K562 (cell line): ENCODE measurements around the gene BIRC7. TPM values are rescaled to one million over a fixed set of nuclear protein-coding genes. Genes with fewer than 3 reads are reported as not detected.
A peak's percentile ranks its signal among the peaks of the same experiment; 100 is the strongest.

ENCODE experiments used
- ATAC-seq: fragments of 200-7000 bp; cut with Tn5 transposase; 3 replicates; pipeline ENCODE4 v1.9.1; 2020; ENCODE audit warnings: moderate library complexity
- BruUV-seq: library from RNA; stranded (reverse); fragments of 400-500 nt; replicated peaks from 2 replicates; lab custom pipeline; 2021; lab: Mats Ljungman, UMichigan
- CTCF ChIA-PET: fragments of 300-600 bp; formaldehyde crosslinking; extraction: SDS; loops from one replicate; lab custom pipeline; 2021; ENCODE audit warnings: low intra/inter-chr PET ratio; lab: Yijun Ruan, JAX
- POLR2A ChIA-PET: fragments of 300-600, 350-650 bp; sonication (Branson Sonifier 250); formaldehyde crosslinking; extraction: SDS; loops from one replicate; lab custom pipeline; 2021; ENCODE audit warnings: antibody characterized with exemption, inconsistent platforms; lab: Yijun Ruan, JAX
- DNase-seq, 4 experiments: peaks; one replicate each; pipeline versions ENCODE4 v3.0.0 to v3.0.0-alpha.2; 2011 to 2018; ENCODE audit warnings: low spot score in 3 of 4, mixed read lengths in 3 of 4; ENCODE audit errors: extremely low read depth in 1 of 4
- FAIRE-seq: peaks from 2 replicates; lab custom pipeline; 2011; peaks lifted over from hg19 to GRCh38; lab: Jason Lieb, UNC
- H2AFZ ChIP-seq: 2 replicates; pipeline ENCODE4 v1.6.0; 2011; ENCODE audit warnings: low read depth, low read length, control low read depth, inconsistent platforms
- H3K27ac ChIP-seq: fragments of 200-600 bp; 3 replicates; pipeline ENCODE4 v1.8.0; 2011; ENCODE audit warnings: low read depth, mild to moderate bottlenecking, control low read depth, inconsistent platforms, low read length, moderate library complexity, mixed read lengths; ENCODE audit errors: extremely low read depth
- H3K27me3 ChIP-seq, 2 experiments: fragments of 300-600 bp in 1 of 2; 2 replicates in 1 of 2; 3 replicates in 1 of 2; pipeline versions ENCODE4 v1.6.0 to v1.8.0; 2011; ENCODE audit warnings: inconsistent platforms in 2 of 2, low read length in 2 of 2, mild to moderate bottlenecking in 1 of 2, mixed read lengths in 1 of 2, moderate library complexity in 1 of 2; ENCODE audit not compliant: control insufficient read depth in 2 of 2, insufficient read depth in 2 of 2
- H3K36me3 ChIP-seq: fragments of 300-600 bp; 3 replicates; pipeline ENCODE4 v1.8.0; 2011; ENCODE audit warnings: mild to moderate bottlenecking, low read length, inconsistent platforms; ENCODE audit not compliant: control insufficient read depth, insufficient read depth
- H3K4me1 ChIP-seq, 2 experiments: fragments of 200-600 bp in 1 of 2; replicated peaks in 1 of 2; 2 replicates in 1 of 2; 3 replicates in 1 of 2; pipeline versions ENCODE4 v1.5.1 to v1.8.0; 2011; ENCODE audit warnings: inconsistent platforms in 2 of 2, low read length in 2 of 2, mild to moderate bottlenecking in 1 of 2, mixed read lengths in 1 of 2, moderate library complexity in 1 of 2; ENCODE audit not compliant: control insufficient read depth in 2 of 2, insufficient read depth in 2 of 2
- H3K4me2 ChIP-seq: 2 replicates; pipeline ENCODE4 v1.6.1; 2011; ENCODE audit warnings: low read length, control low read depth, inconsistent platforms, mixed read lengths; ENCODE audit not compliant: insufficient read depth
- H3K4me3 ChIP-seq: fragments of 200-600 bp; sonication (generic), shearing (Covaris generic); 2 replicates; pipeline ENCODE4 v1.5.1; 2016; ENCODE audit warnings: control low read depth, inconsistent platforms
- H3K79me2 ChIP-seq: fragments of 200-600 bp; 3 replicates; pipeline ENCODE4 v1.8.0; 2011; ENCODE audit warnings: low read length, inconsistent platforms; ENCODE audit not compliant: control insufficient read depth, insufficient read depth
- H3K9ac ChIP-seq, 2 experiments: 2 replicates each; pipeline versions ENCODE4 v1.6.0 to v1.6.1; 2011; ENCODE audit warnings: low read depth in 2 of 2, low read length in 2 of 2, control low read depth in 1 of 2, inconsistent platforms in 1 of 2, mild to moderate bottlenecking in 1 of 2, mixed read lengths in 1 of 2; ENCODE audit not compliant: insufficient read depth in 1 of 2
- H3K9me1 ChIP-seq: one replicate; pipeline ENCODE4 v1.6.0; 2011; ENCODE audit warnings: inconsistent platforms, mild to moderate bottlenecking, low read length, moderate library complexity; ENCODE audit not compliant: control insufficient read depth, insufficient read depth
- H3K9me3 ChIP-seq: replicated peaks from 2 replicates; pipeline ENCODE4 v1.5.1; 2011; ENCODE audit warnings: low read depth, low read length, inconsistent platforms; ENCODE audit not compliant: control insufficient read depth, insufficient read depth
- H4K20me1 ChIP-seq: replicated peaks from 2 replicates; pipeline ENCODE4 v1.6.1; 2011; ENCODE audit warnings: low read length, inconsistent platforms, mixed read lengths; ENCODE audit not compliant: control insufficient read depth, insufficient read depth
- FOXA1 ChIP-seq: fragments of 450-650 bp; IDR thresholded peaks from 2 replicates; pipeline ENCODE4 v1.6.1; 2016; ENCODE audit warnings: mild to moderate bottlenecking, borderline replicate concordance
- FOXK2 ChIP-seq, 2 experiments: fragments of 450-650 bp; IDR thresholded peaks in 1 of 2; conservative IDR thresholded peaks in 1 of 2; 2 replicates each; pipeline ENCODE4 v1.6.1; 2016; ENCODE audit warnings: low read depth in 2 of 2, mild to moderate bottlenecking in 1 of 2
- LCOR ChIP-seq: sonication (generic); formaldehyde crosslinking; IDR thresholded peaks from 2 replicates; pipeline ENCODE4 v1.8.0; 2022; ENCODE audit warnings: mild to moderate bottlenecking, missing genetic modification reagents
- NR2C1 ChIP-seq, 2 experiments: fragments of 450-650 bp; IDR thresholded peaks; 2 replicates each; pipeline ENCODE4 v1.6.1; 2017; ENCODE audit warnings: mild to moderate bottlenecking in 2 of 2, antibody characterized with exemption in 1 of 2, inconsistent platforms in 1 of 2, missing compliant biosample characterization in 1 of 2, missing genetic modification characterization in 1 of 2
- PHTF2 ChIP-seq: fragments of 250-450 bp; sonication (Bioruptor Pico); IDR thresholded peaks from 2 replicates; pipeline ENCODE4 v1.5.0; 2021; ENCODE audit warnings: mild to moderate bottlenecking
- POLR2B ChIP-seq: fragments of 450-650 bp; IDR thresholded peaks from 2 replicates; pipeline ENCODE4 v1.6.1; 2018; ENCODE audit warnings: low read depth; ENCODE audit not compliant: partially characterized antibody
- PRMT5 ChIP-seq: sonication (generic); formaldehyde crosslinking; IDR thresholded peaks from 2 replicates; pipeline ENCODE4 v1.5.0; 2020; ENCODE audit warnings: missing genetic modification reagents
- RFX1 ChIP-seq: fragments of 450-650 bp; IDR thresholded peaks from 2 replicates; pipeline ENCODE4 v1.6.1; 2016; ENCODE audit warnings: mild to moderate bottlenecking, moderate library complexity
- ZBTB17 ChIP-seq: fragments of 450-650 bp; formaldehyde crosslinking; IDR thresholded peaks from 2 replicates; pipeline ENCODE4 v1.4.0; 2020; ENCODE audit warnings: mild to moderate bottlenecking
- ZC3H11A ChIP-seq: IDR thresholded peaks from 2 replicates; pipeline ENCODE4 v1.6.1; 2012; ENCODE audit warnings: low read depth, low read length, improper control_type of control experiment
- ZNF644 ChIP-seq: fragments of 200-800 bp; sonication (Bioruptor generic); IDR thresholded peaks from 2 replicates; pipeline ENCODE4 v1.6.1; 2016; ENCODE audit warnings: low read depth, missing genetic modification characterization, missing compliant biosample characterization
- ZNF699 ChIP-seq: fragments of 250-450 bp; sonication (Bioruptor Pico); IDR thresholded peaks from 2 replicates; pipeline ENCODE4 v1.8.0; 2021; ENCODE audit warnings: mild to moderate bottlenecking, moderate library complexity; ENCODE audit not compliant: insufficient replicate concordance
- WGBS: fragments of 100-300 bp; shearing (Covaris generic); methylation state at CpG from one replicate; pipeline ENCODE4 v1.1.6; 2016; ENCODE audit warnings: low coverage, mixed read lengths; ENCODE audit not compliant: insufficient coverage; ENCODE audit errors: missing lambda C conversion rate; 5-methylcytosine and 5-hydroxymethylcytosine counted together
- in situ Hi-C: fragments of 300-500 bp; cut with MboI; formaldehyde crosslinking; loops from 4 replicates; pipeline ENCODE4 v1.15.0; 2018; ENCODE audit warnings: inconsistent platforms, mixed read lengths
- intact Hi-C: fragments of 100-400 bp; cut with micrococcal nuclease; formaldehyde crosslinking; loops from 2 replicates; pipeline ENCODE4 v1.14.2; 2022
- polyA plus RNA-seq, 8 experiments: library from polyadenylated mRNA; depleted of rRNA in 4 of 8; stranded (reverse) in 5 of 8; unstranded in 3 of 8; fragments of >200 nt; fragmentation: Nextera tagmentation in 2 of 8; fragmentation: Illumina TruSeq in 1 of 8; extraction: Ambion mirVana in 2 of 8; extraction: Trizol in 1 of 8; gene quantifications; 2 replicates each; pipeline versions ENCODE4 v1.2.1 to v1.2.3, GENCODE V29; 2011 to 2014; ENCODE audit warnings: inconsistent platforms in 1 of 8, missing spikeins in 1 of 8
- total RNA-seq, 7 experiments: library from RNA; depleted of rRNA in 6 of 7; stranded (reverse); fragments of >200 nt in 6 of 7; fragmentation: Illumina TruSeq in 2 of 7; extraction: Trizol in 2 of 7; gene quantifications; 2 replicates each; pipeline versions ENCODE4 v1.2.1 to v1.2.3, GENCODE V29; 2011 to 2021; ENCODE audit warnings: low replicate concordance in 1 of 7
- TF ChIP-seq, protein P1 (sequence below): fragments of 250-450 bp; sonication (Bioruptor Pico); IDR thresholded peaks from 2 replicates; pipeline ENCODE4 v1.5.0; 2021; ENCODE audit warnings: mild to moderate bottlenecking, borderline replicate concordance
- TF ChIP-seq, protein P2 (sequence below): fragments of 250-450 bp; sonication (Bioruptor Pico); IDR thresholded peaks from 2 replicates; pipeline ENCODE4 v1.4.0; 2020

The BIRC7 gene
- total and polyA plus RNA-seq, 9 of the 15 experiments (the other 6 are each of a cell fraction or from before 2014, with no cell fraction given) = 0.14 to 0.19 (median 0.16) TPM; not detected in 5

DNA sequence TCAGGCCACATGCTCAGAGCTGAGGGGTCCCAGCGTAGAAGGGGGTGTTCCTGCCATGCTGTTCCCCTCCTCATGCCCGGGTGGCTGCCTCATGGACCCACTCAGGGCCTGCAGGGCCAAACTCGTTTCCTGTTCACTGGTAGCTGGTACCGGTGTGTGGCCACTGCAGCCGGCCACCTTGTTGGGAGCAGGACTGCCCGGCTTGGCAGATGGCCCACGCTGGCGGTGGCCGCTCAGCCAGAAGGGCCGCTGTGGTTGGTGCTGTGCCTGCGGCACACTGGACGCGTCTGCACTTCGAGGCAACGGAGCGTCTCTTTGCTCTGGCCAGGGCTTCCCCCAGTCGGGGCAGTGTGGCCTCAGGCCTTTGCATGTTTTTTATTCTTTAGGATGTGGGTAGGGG is 47.2 kb downstream of the BIRC7 start:
- BruUV-seq = no TSS peak
- Histone ChIP-seq H3K4me1 (peaks cover 0 to 29% of the 10 kb centered on the region in 2 experiments; a peak in 2 of 5 replicates), H4K20me1 (no peaks in the 10 kb centered on the region; the same call in 1 of the 2 replicates), H2AFZ (no peak overlapping the region), H3K27me3 (no peaks in the 10 kb centered on the region), H3K4me3 (no peak overlapping the region), H3K36me3 (peaks cover 76% of the 10 kb centered on the region; the same call in 2 of the 3 replicates), H3K79me2 (no peaks in the 10 kb centered on the region), H3K9me1 (peaks cover 1% of the 10 kb centered on the region), H3K27ac (no peak overlapping the region), H3K9ac (peak overlapping the region in 1 of 2 experiments; percentile 26; a peak in 1 of 4 replicates), H3K4me2 (no peak overlapping the region), H3K9me3 (no peaks in the 10 kb centered on the region)
- FAIRE-seq = no peak
- intact Hi-C loops = no loop called here
- CTCF ChIA-PET = no interaction called here
- in situ Hi-C loops = no loop called here
- 91% methylated on average over 16 of the region's 17 CpGs for WGBS
- no peak for DNase-seq
- ATAC-seq = no peak
- POLR2A ChIA-PET = interaction anchor here (1.0 to 5.2 kb wide), 4 partner anchors 10 to 400 kb away, joined by 3 to 28 read pairs (median 15); partner anchors contain the start of genes ARFGAP1 and COL20A1
- TF ChIP-seq LCOR (CRISPR knock-in tag) (no peak), RFX1 (no peak), NR2C1 (IDR thresholded peaks at IDR 0.05) (no peak), NR2C1 (tag; IDR thresholded peaks at IDR 0.05) (no peak), ZBTB17 (CRISPR knock-in tag) (no peak), ZC3H11A (no peak), FOXK2 (conservative IDR thresholded peaks at IDR 0.05 in 1 of 2, IDR thresholded peaks at IDR 0.05 in 1 of 2; ENCODE audit: low read depth in 2 of 2) (no peak), PHTF2 (CRISPR knock-in tag) (no peak), POLR2B (no peak), PRMT5 (CRISPR knock-in tag) (no peak), FOXA1 (no peak), ZNF644 (tag) (no peak), ZNF699 (CRISPR knock-in tag) (no peak)
- TF ChIP-seq, protein P1, sequence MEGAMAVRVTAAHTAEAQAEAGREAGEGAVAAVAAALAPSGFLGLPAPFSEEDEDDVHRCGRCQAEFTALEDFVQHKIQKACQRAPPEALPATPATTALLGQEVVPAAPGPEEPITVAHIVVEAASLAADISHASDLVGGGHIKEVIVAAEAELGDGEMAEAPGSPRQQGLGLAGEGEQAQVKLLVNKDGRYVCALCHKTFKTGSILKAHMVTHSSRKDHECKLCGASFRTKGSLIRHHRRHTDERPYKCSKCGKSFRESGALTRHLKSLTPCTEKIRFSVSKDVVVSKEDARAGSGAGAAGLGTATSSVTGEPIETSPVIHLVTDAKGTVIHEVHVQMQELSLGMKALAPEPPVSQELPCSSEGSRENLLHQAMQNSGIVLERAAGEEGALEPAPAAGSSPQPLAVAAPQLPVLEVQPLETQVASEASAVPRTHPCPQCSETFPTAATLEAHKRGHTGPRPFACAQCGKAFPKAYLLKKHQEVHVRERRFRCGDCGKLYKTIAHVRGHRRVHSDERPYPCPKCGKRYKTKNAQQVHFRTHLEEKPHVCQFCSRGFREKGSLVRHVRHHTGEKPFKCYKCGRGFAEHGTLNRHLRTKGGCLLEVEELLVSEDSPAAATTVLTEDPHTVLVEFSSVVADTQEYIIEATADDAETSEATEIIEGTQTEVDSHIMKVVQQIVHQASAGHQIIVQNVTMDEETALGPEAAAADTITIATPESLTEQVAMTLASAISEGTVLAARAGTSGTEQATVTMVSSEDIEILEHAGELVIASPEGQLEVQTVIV (CRISPR knock-in tag) = no peak
- TF ChIP-seq, protein P2, sequence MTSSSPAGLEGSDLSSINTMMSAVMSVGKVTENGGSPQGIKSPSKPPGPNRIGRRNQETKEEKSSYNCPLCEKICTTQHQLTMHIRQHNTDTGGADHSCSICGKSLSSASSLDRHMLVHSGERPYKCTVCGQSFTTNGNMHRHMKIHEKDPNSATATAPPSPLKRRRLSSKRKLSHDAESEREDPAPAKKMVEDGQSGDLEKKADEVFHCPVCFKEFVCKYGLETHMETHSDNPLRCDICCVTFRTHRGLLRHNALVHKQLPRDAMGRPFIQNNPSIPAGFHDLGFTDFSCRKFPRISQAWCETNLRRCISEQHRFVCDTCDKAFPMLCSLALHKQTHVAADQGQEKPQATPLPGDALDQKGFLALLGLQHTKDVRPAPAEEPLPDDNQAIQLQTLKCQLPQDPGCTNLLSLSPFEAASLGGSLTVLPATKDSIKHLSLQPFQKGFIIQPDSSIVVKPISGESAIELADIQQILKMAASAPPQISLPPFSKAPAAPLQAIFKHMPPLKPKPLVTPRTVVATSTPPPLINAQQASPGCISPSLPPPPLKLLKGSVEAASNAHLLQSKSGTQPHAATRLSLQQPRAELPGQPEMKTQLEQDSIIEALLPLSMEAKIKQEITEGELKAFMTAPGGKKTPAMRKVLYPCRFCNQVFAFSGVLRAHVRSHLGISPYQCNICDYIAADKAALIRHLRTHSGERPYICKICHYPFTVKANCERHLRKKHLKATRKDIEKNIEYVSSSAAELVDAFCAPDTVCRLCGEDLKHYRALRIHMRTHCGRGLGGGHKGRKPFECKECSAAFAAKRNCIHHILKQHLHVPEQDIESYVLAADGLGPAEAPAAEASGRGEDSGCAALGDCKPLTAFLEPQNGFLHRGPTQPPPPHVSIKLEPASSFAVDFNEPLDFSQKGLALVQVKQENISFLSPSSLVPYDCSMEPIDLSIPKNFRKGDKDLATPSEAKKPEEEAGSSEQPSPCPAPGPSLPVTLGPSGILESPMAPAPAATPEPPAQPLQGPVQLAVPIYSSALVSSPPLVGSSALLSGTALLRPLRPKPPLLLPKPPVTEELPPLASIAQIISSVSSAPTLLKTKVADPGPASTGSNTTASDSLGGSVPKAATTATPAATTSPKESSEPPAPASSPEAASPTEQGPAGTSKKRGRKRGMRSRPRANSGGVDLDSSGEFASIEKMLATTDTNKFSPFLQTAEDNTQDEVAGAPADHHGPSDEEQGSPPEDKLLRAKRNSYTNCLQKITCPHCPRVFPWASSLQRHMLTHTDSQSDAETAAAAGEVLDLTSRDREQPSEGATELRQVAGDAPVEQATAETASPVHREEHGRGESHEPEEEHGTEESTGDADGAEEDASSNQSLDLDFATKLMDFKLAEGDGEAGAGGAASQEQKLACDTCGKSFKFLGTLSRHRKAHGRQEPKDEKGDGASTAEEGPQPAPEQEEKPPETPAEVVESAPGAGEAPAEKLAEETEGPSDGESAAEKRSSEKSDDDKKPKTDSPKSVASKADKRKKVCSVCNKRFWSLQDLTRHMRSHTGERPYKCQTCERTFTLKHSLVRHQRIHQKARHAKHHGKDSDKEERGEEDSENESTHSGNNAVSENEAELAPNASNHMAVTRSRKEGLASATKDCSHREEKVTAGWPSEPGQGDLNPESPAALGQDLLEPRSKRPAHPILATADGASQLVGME (CRISPR knock-in tag) = no peak
